ENCODE measurements around the gene BRINP2. TPM values are rescaled to one million over a fixed set of nuclear protein-coding genes. Genes with fewer than 3 reads are reported as not detected.

Gene BRINP2
- total and polyA plus RNA-seq, 2 of the 13 experiments (the other 11 are each of a cell fraction or from before 2014, with no cell fraction given) = 0.08 to 0.20 TPM

DNA sequence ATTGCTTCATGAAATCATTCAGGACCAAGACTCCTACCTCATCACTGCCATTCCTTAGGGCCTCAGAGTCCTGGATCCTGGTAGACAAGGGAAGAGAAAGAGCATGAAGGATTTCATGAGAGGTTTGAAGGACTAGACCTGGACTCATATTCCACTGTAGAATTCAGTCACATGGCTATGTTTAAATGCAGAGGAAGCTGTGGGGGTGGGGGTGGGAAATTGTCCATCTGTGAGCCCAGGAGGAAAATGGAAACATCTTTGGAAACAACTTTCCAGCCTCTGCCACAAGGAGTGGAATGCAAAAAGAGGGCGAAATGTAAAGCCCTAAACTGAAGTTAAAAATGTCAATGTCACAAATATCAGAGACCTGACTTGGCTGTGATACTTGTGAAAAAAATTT is 73.0 kb downstream of the BRINP2 start:
- DNase-seq (ENCODE audit: low spot score) (no peak), FAIRE-seq (no peak), ATAC-seq (no peak)
- no peak overlapping the region for H3K27ac ChIP-seq (ENCODE audit: extremely low read length, insufficient read depth, low read length)
- H3K79me2 ChIP-seq (ENCODE audit: insufficient read depth, low read length) = no peaks in the 10 kb centered on the region
- H3K9ac ChIP-seq (ENCODE audit: insufficient read depth, low read depth, low read length) = no peak overlapping the region
- H3K36me3 ChIP-seq (replicated peaks in 1 of 2; ENCODE audit: control insufficient read depth in 1 of 2, insufficient read depth in 2 of 2, low read length in 2 of 2) = no peaks in the 10 kb centered on the region
- TF ChIP-seq TAF15 (IDR thresholded peaks at IDR 0.05; ENCODE audit: low read depth, low read length, poor library complexity, severe bottlenecking) = no peak
- TF ChIP-seq ZNF530 (CRISPR knock-in tag; IDR thresholded peaks at IDR 0.05; ENCODE audit: low read depth) = no peak
- TF ChIP-seq ZNF557 (CRISPR knock-in tag; IDR thresholded peaks at IDR 0.05) = no peak
- TF ChIP-seq PCBP2 (optimal IDR thresholded peaks at IDR 0.05; ENCODE audit: low read depth, low read length, poor library complexity, severe bottlenecking) = no peak
- TF ChIP-seq ZNF660 (CRISPR knock-in tag; IDR thresholded peaks at IDR 0.05; ENCODE audit: borderline replicate concordance, low read depth) = no peak
- TF ChIP-seq FOXO1 (CRISPR knock-in tag; IDR thresholded peaks at IDR 0.05) = no peak
- no peak for TF ChIP-seq YY1 (IDR thresholded peaks at IDR 0.05; ENCODE audit: insufficient read depth, insufficient replicate concordance, low read depth, low read length)
- TF ChIP-seq NFE2L2 (IDR thresholded peaks at IDR 0.05; ENCODE audit: low read length) = no peak
- no peak for TF ChIP-seq SP2 (CRISPR knock-in tag; IDR thresholded peaks at IDR 0.05)
- H2AFZ ChIP-seq (ENCODE audit: low read length) = no peak overlapping the region
- 0% methylated on average over 1 of the region's 1 CpG for WGBS (ENCODE audit: low lambda C conversion rate)
- no peak overlapping the region for H3K4me2 ChIP-seq (ENCODE audit: low read depth, low read length)
- H3K4me3 ChIP-seq (replicated peaks in 1 of 3; ENCODE audit: insufficient read depth in 1 of 3, low read depth in 2 of 3, low read length in 3 of 3) = no peak overlapping the region
- H3K4me1 ChIP-seq (ENCODE audit: insufficient read depth, low read length) = no peaks in the 10 kb centered on the region
- ChIA-PET POLR2A (no interaction called here), CTCF (ENCODE audit: low intra/inter-chr PET ratio, low total read pairs) (no interaction called here)
- intact Hi-C loops (cut with micrococcal nuclease; ENCODE audit: unreplicated experiment) = no loop called here
- in situ Hi-C loops (cut with HindIII; ENCODE audit: extremely low pct_ligation_motif_present, low pct_unique_long_range_greater_than_20kb) = no loop called here
- no peaks in the 10 kb centered on the region for H4K20me1 ChIP-seq (ENCODE audit: insufficient read depth, low read length)
- BruUV-seq (replicated peaks) = no TSS peak
- peaks cover 0 to 3% of the 10 kb centered on the region in 2 experiments; a peak in 2 of 5 replicates for H3K27me3 ChIP-seq (ENCODE audit: control insufficient read depth in 1 of 2, insufficient read depth in 2 of 2, low read length in 2 of 2)
- H3K9me3 ChIP-seq (ENCODE audit: low read length) = no peaks in the 10 kb centered on the region
